GM23248 (cell line): Measurements from ENCODE around the gene TMEM225. TPM values are rescaled to one million over a fixed set of nuclear protein-coding genes. Genes with fewer than 3 reads are reported as not detected.
"Not testable (repeated sequence)": the region's sequence is repeated elsewhere in the genome, so short reads cannot be mapped to it uniquely, and the experiment has no call there.

ENCODE experiments used
- DNase-seq: peaks from one replicate; pipeline ENCODE4 v3.0.0-alpha.2; 2015
- H2AFZ ChIP-seq: fragments of 200-600 bp; sonication (generic); 2 replicates; pipeline ENCODE4 v1.6.1; 2016; ENCODE audit warnings: antibody characterized with exemption
- H3F3A ChIP-seq: fragments of 200-600 bp; sonication (generic); 2 replicates; pipeline ENCODE4 v1.6.1; 2016; ENCODE audit warnings: mild to moderate bottlenecking, antibody characterized with exemption, mixed run types; ENCODE audit not compliant: insufficient read depth
- H3K27ac ChIP-seq: fragments of 200-600 bp; sonication (generic); 2 replicates; pipeline ENCODE4 v1.5.1; 2016; ENCODE audit warnings: mild to moderate bottlenecking
- H3K27me3 ChIP-seq: fragments of 200-600 bp; sonication (generic); replicated peaks from 2 replicates; pipeline ENCODE4 v1.6.1; 2016; ENCODE audit warnings: mild to moderate bottlenecking; ENCODE audit not compliant: insufficient read depth
- H3K36me3 ChIP-seq: fragments of 200-600 bp; sonication (generic); 2 replicates; pipeline ENCODE4 v1.6.1; 2016; ENCODE audit warnings: low read depth, mild to moderate bottlenecking
- H3K4me1 ChIP-seq: fragments of 200-600 bp; sonication (generic); 2 replicates; pipeline ENCODE4 v1.6.1; 2016; ENCODE audit warnings: mild to moderate bottlenecking; ENCODE audit not compliant: insufficient read depth
- H3K4me2 ChIP-seq: fragments of 200-600 bp; sonication (generic); one replicate; pipeline ENCODE4 v1.6.1; 2016; ENCODE audit warnings: mild to moderate bottlenecking; ENCODE audit not compliant: unreplicated experiment
- H3K4me3 ChIP-seq: fragments of 200-600 bp; sonication (generic); 2 replicates; pipeline ENCODE4 v1.5.1; 2016; ENCODE audit warnings: mild to moderate bottlenecking
- H3K79me2 ChIP-seq: fragments of 200-600 bp; sonication (generic); 2 replicates; pipeline ENCODE4 v1.6.1; 2016; ENCODE audit warnings: mild to moderate bottlenecking; ENCODE audit not compliant: insufficient read depth
- H3K9ac ChIP-seq: fragments of 200-600 bp; sonication (generic); 2 replicates; pipeline ENCODE4 v1.6.1; 2016; ENCODE audit warnings: mild to moderate bottlenecking
- H3K9me2 ChIP-seq: fragments of 200-600 bp; sonication (generic); 2 replicates; pipeline ENCODE4 v1.6.1; 2016; ENCODE audit warnings: mixed run types, mild to moderate bottlenecking, moderate library complexity; ENCODE audit not compliant: insufficient read depth
- H3K9me3 ChIP-seq: fragments of 200-600 bp; sonication (generic); one replicate; pipeline ENCODE4 v1.6.1; 2017; ENCODE audit warnings: low read depth
- H4K20me1 ChIP-seq: fragments of 200-600 bp; sonication (generic); 2 replicates; pipeline ENCODE4 v1.6.0; 2016; ENCODE audit not compliant: insufficient read depth
- EZH2 ChIP-seq: fragments of 200-600 bp; sonication (generic); IDR thresholded peaks from 2 replicates; pipeline ENCODE4 v1.6.1; 2018; ENCODE audit warnings: antibody characterized with exemption, mild to moderate bottlenecking; ENCODE audit not compliant: insufficient read depth, poor library complexity, severe bottlenecking
- EZH2phosphoT487 ChIP-seq: fragments of 200-600 bp; sonication (generic); IDR thresholded peaks from 2 replicates; pipeline ENCODE4 v1.6.1; 2018; ENCODE audit warnings: antibody characterized with exemption, moderate library complexity, mild to moderate bottlenecking, low read depth; ENCODE audit not compliant: insufficient read depth
- WGBS, 2 experiments: methylation state at CpG; one replicate each; pipeline ENCODE4 v1.1.6; 2015 to 2017; ENCODE audit warnings: low lambda C conversion rate in 2 of 2, low coverage in 1 of 2; ENCODE audit errors: missing lambda C conversion rate in 2 of 2; 5-methylcytosine and 5-hydroxymethylcytosine counted together
- in situ Hi-C: fragments of 300-500 bp; cut with MboI; formaldehyde crosslinking; loops from 2 replicates; pipeline ENCODE4 v1.15.0; 2020
- polyA plus RNA-seq: library from polyadenylated mRNA; unstranded; fragments of >200 nt; fragmentation: Nextera tagmentation; extraction: Ambion mirVana; gene quantifications from 2 replicates; pipeline ENCODE4 v1.2.1, GENCODE V29; 2016
- total RNA-seq: library from RNA; depleted of rRNA; stranded (reverse); fragments of >200 nt; shearing (Covaris generic); gene quantifications from 2 replicates; pipeline ENCODE4 v1.2.3, GENCODE V29; 2014

Gene TMEM225
- total and polyA plus RNA-seq, 2 experiments from 2014 or later, result not detected

- in situ Hi-C loops, result no loop called here
These were observed 18.5 kb upstream of the TMEM225 start for GRCh38 chr11:123903932-123904331.

GRCh38 chr11:123901867-123902266 is 16.4 kb upstream of the TMEM225 start, which contains the start of gene OR8D4:
OR8D4 (plus strand) TSS chr11:123902167; CDS start chr11:123906432, 4,265 bp downstream.
- no peaks in the 10 kb centered on the region for H3K4me1 ChIP-seq
- no peaks in the 10 kb centered on the region for H3K36me3 ChIP-seq
- 11 to 25% methylated on average over 1 of the region's 1 CpG for WGBS, 2 experiments
- no peak within 1 kb of the TSS for H3K4me2 ChIP-seq
- in situ Hi-C loops, result no loop called here
- H3K9ac ChIP-seq, result no peak within 1 kb of the TSS
- H4K20me1 ChIP-seq, result no peaks in the 10 kb centered on the region
- H3K27me3 ChIP-seq, result peaks cover 4% of the 10 kb centered on the region; the same call in 1 of the 2 replicates
- H3K9me2 ChIP-seq, result no peaks in the 10 kb centered on the region
- H2AFZ ChIP-seq, result no peak within 1 kb of the TSS
- H3K27ac ChIP-seq, result no peak within 1 kb of the TSS
- TF ChIP-seq EZH2, result no peak
- TF ChIP-seq EZH2phosphoT487, result no peak
- no peaks in the 10 kb centered on the region for H3K79me2 ChIP-seq
- no peak within 1 kb of the TSS for H3K4me3 ChIP-seq
- no peak for DNase-seq
- H3K9me3 ChIP-seq, result no peaks in the 10 kb centered on the region
- H3F3A ChIP-seq, result no peaks in the 10 kb centered on the region

More at GRCh38 chr11:123903932-123904331, 18.5 kb upstream of the TMEM225 start:
- Histone ChIP-seq H3K9me2 (no peaks in the 10 kb centered on the region), H3K4me1 (no peaks in the 10 kb centered on the region), H3F3A (no peaks in the 10 kb centered on the region), H4K20me1 (no peaks in the 10 kb centered on the region), H2AFZ (no peak overlapping the region), H3K27me3 (peaks cover 4% of the 10 kb centered on the region), H3K27ac (no peak overlapping the region), H3K36me3 (no peaks in the 10 kb centered on the region), H3K4me3 (no peak overlapping the region), H3K9ac (no peak overlapping the region), H3K4me2 (no peak overlapping the region), H3K9me3 (no peaks in the 10 kb centered on the region), H3K79me2 (no peaks in the 10 kb centered on the region)
- no peak for TF ChIP-seq EZH2
- TF ChIP-seq EZH2phosphoT487, result no peak
- DNase-seq, result no peak
- 14 to 18% methylated on average over 2 of the region's 2 CpGs for WGBS, 2 experiments

GRCh38 chr11:123899792-123900191 is 14.3 kb upstream of the TMEM225 start:
- in situ Hi-C loops, result no loop called here
- DNase-seq, result no peak
- Histone ChIP-seq H3K27me3 (peaks cover 4% of the 10 kb centered on the region; the same call in 1 of the 2 replicates), H3K4me2 (no peak overlapping the region), H3K9me3 (no peaks in the 10 kb centered on the region), H3K9ac (no peak overlapping the region), H3K9me2 (no peaks in the 10 kb centered on the region), H4K20me1 (no peaks in the 10 kb centered on the region), H3F3A (no peaks in the 10 kb centered on the region), H3K79me2 (no peaks in the 10 kb centered on the region), H3K4me1 (no peaks in the 10 kb centered on the region), H3K4me3 (no peak overlapping the region), H3K27ac (no peak overlapping the region), H2AFZ (no peak overlapping the region), H3K36me3 (no peaks in the 10 kb centered on the region)
- TF ChIP-seq EZH2phosphoT487 (no peak), EZH2 (no peak)
- WGBS, 2 experiments, result 7 to 11% methylated on average over 3 of the region's 3 CpGs

GRCh38 chr11:123892031-123892430 is 6.6 kb upstream of the TMEM225 start:
- H3K9ac ChIP-seq, result no peak overlapping the region
- DNase-seq, result no peak
- H3K9me3 ChIP-seq, result no peaks in the 10 kb centered on the region
- H3K9me2 ChIP-seq, result no peaks in the 10 kb centered on the region
- no peak overlapping the region for H3K4me3 ChIP-seq
- H3F3A ChIP-seq, result no peaks in the 10 kb centered on the region
- 0 out of 2 replicates have a peak, but pooled peaks cover 4% of the 10 kb centered on the region for H3K27me3 ChIP-seq
- TF ChIP-seq EZH2phosphoT487, result no peak
- TF ChIP-seq EZH2, result no peak
- in situ Hi-C loops, result no loop called here
- no peaks in the 10 kb centered on the region for H3K36me3 ChIP-seq
- no peak overlapping the region for H2AFZ ChIP-seq
- no peaks in the 10 kb centered on the region for H3K79me2 ChIP-seq
- H3K4me1 ChIP-seq, result no peaks in the 10 kb centered on the region
- H3K27ac ChIP-seq, result no peak overlapping the region
- H4K20me1 ChIP-seq, result no peaks in the 10 kb centered on the region
- H3K4me2 ChIP-seq, result no peak overlapping the region

GRCh38 chr11:123880912-123881311 is 4.6 kb downstream of the TMEM225 start:
- Histone ChIP-seq H3K79me2 (no peaks in the 10 kb centered on the region), H3K4me3 (no peak overlapping the region), H3K9me2 (no peaks in the 10 kb centered on the region), H3K27ac (no peak overlapping the region), H4K20me1 (no peaks in the 10 kb centered on the region), H3K4me2 (no peak overlapping the region), H3K4me1 (no peaks in the 10 kb centered on the region), H2AFZ (no peak overlapping the region), H3F3A (no peaks in the 10 kb centered on the region), H3K9ac (no peak overlapping the region), H3K9me3 (no peaks in the 10 kb centered on the region), H3K27me3 (no peaks in the 10 kb centered on the region), H3K36me3 (no peaks in the 10 kb centered on the region)
- 36 to 40% methylated on average over 4 of the region's 4 CpGs for WGBS, 2 experiments
- TF ChIP-seq EZH2, result no peak
- TF ChIP-seq EZH2phosphoT487, result no peak
- no peak for DNase-seq
- in situ Hi-C loops, result no loop called here

- H3K4me2 ChIP-seq, H3K4me1 ChIP-seq, H3K9ac ChIP-seq, H3K9me2 ChIP-seq, DNase-seq, H3K9me3 ChIP-seq, H3K79me2 ChIP-seq, H3F3A ChIP-seq, H4K20me1 ChIP-seq, H2AFZ ChIP-seq, H3K36me3 ChIP-seq, H3K27me3 ChIP-seq, in situ Hi-C loops, H3K4me3 ChIP-seq, H3K27ac ChIP-seq: not testable (repeated sequence)
- WGBS, 2 experiments, result 22 to 24% methylated on average over 9 of the region's 9 CpGs
These were observed 17.7 kb downstream of the TMEM225 start for GRCh38 chr11:123867795-123868194.

- H3K27ac ChIP-seq, H3K36me3 ChIP-seq, H3K9me2 ChIP-seq, H3F3A ChIP-seq, H3K79me2 ChIP-seq, H3K4me3 ChIP-seq, DNase-seq, H3K4me1 ChIP-seq, H3K9me3 ChIP-seq, H3K27me3 ChIP-seq, H4K20me1 ChIP-seq, H3K4me2 ChIP-seq, in situ Hi-C loops, H2AFZ ChIP-seq, H3K9ac ChIP-seq: not testable (repeated sequence)
- WGBS, 2 experiments, result 3 to 4% methylated on average over 7 of the region's 7 CpGs
These were observed 20.2 kb downstream of the TMEM225 start for GRCh38 chr11:123865293-123865692.
